HepG2 (cell line): ENCODE results near the gene HES6. TPM values are rescaled to one million over a fixed set of nuclear protein-coding genes. Genes with fewer than 3 reads are reported as not detected.
A peak's percentile ranks its signal among the peaks of the same experiment; 100 is the strongest.

Experiments used
- ATAC-seq: fragments of 200-7000 bp; cut with Tn5 transposase; 3 replicates; pipeline ENCODE4 v1.9.1; 2020; ENCODE audit warnings: mild to moderate bottlenecking, moderate library complexity
- BruUV-seq: library from RNA; stranded (reverse); fragments of 400-500 nt; replicated peaks from 2 replicates; lab custom pipeline; 2021; lab: Mats Ljungman, UMichigan
- CTCF ChIA-PET: fragments of 300-600 bp; formaldehyde crosslinking; extraction: SDS; loops from one replicate; lab custom pipeline; 2021; ENCODE audit warnings: low total read pairs, inconsistent platforms, low intra/inter-chr PET ratio; lab: Yijun Ruan, JAX
- POLR2A ChIA-PET: fragments of 350-600 bp; sonication (Branson Sonifier 250); formaldehyde crosslinking; loops from one replicate; lab custom pipeline; 2020; ENCODE audit warnings: antibody characterized with exemption, inconsistent platforms; lab: Yijun Ruan, JAX
- DNase-seq: peaks from one replicate; pipeline ENCODE4 v3.0.0-alpha.2; 2015; ENCODE audit warnings: low spot score
- FAIRE-seq: peaks from 3 replicates; lab custom pipeline; 2011; peaks lifted over from hg19 to GRCh38; lab: Jason Lieb, UNC
- H2AFZ ChIP-seq: one replicate; pipeline ENCODE4 v1.6.1; 2011; ENCODE audit warnings: low read length, inconsistent platforms
- H3K27ac ChIP-seq: fragments of 300-600 bp; 3 replicates; pipeline ENCODE4 v1.8.0; 2011; ENCODE audit warnings: mixed run types, mild to moderate bottlenecking, mixed read lengths, low read length, inconsistent platforms; ENCODE audit not compliant: insufficient read depth; ENCODE audit errors: extremely low read length
- H3K27me3 ChIP-seq, 2 experiments: fragments of 200-600 bp in 1 of 2; 2 replicates in 1 of 2; 3 replicates in 1 of 2; pipeline versions ENCODE4 v1.6.0 to v1.8.0; 2011; ENCODE audit warnings: low read length in 2 of 2, mild to moderate bottlenecking in 2 of 2, moderate library complexity in 2 of 2, inconsistent platforms in 1 of 2; ENCODE audit not compliant: insufficient read depth in 2 of 2, control insufficient read depth in 1 of 2
- H3K36me3 ChIP-seq, 2 experiments: fragments of 200-600 bp in 1 of 2; replicated peaks in 1 of 2; 2 replicates in 1 of 2; 3 replicates in 1 of 2; pipeline versions ENCODE4 v1.5.1 to v1.8.0; 2011; ENCODE audit warnings: low read length in 2 of 2, inconsistent platforms in 1 of 2; ENCODE audit not compliant: insufficient read depth in 2 of 2, control insufficient read depth in 1 of 2
- H3K4me1 ChIP-seq: 2 replicates; pipeline ENCODE4 v1.5.1; 2012; ENCODE audit warnings: low read length, inconsistent platforms; ENCODE audit not compliant: insufficient read depth
- H3K4me2 ChIP-seq: 2 replicates; pipeline ENCODE4 v1.6.0; 2011; ENCODE audit warnings: low read depth, low read length, inconsistent platforms
- H3K4me3 ChIP-seq, 3 experiments: fragments of 200-600 bp in 1 of 3; sonication (generic), shearing (Covaris generic) in 1 of 3; replicated peaks in 1 of 3; 2 replicates each; pipeline ENCODE4 v1.5.1; 2011 to 2016; ENCODE audit warnings: low read length in 3 of 3, inconsistent platforms in 2 of 3, low read depth in 2 of 3, mild to moderate bottlenecking in 2 of 3, control low read depth in 1 of 3, mixed read lengths in 1 of 3; ENCODE audit not compliant: insufficient read depth in 1 of 3
- H3K79me2 ChIP-seq: one replicate; pipeline ENCODE4 v1.6.1; 2011; ENCODE audit warnings: low read length, inconsistent platforms; ENCODE audit not compliant: insufficient read depth
- H3K9ac ChIP-seq: 2 replicates; pipeline ENCODE4 v1.6.0; 2011; ENCODE audit warnings: mild to moderate bottlenecking, low read depth, low read length, inconsistent platforms; ENCODE audit not compliant: insufficient read depth
- H3K9me3 ChIP-seq: 2 replicates; pipeline ENCODE4 v1.5.1; 2012; ENCODE audit warnings: mild to moderate bottlenecking, low read length
- H4K20me1 ChIP-seq: 2 replicates; pipeline ENCODE4 v1.6.0; 2011; ENCODE audit warnings: inconsistent platforms, mild to moderate bottlenecking, low read length, moderate library complexity; ENCODE audit not compliant: insufficient read depth
- E2F1 ChIP-seq: sonication (generic); formaldehyde crosslinking; IDR thresholded peaks from 2 replicates; pipeline ENCODE4 v1.5.0; 2020; ENCODE audit warnings: missing genetic modification reagents
- FOSL2 ChIP-seq: sonication (generic); formaldehyde crosslinking; IDR thresholded peaks from 2 replicates; pipeline ENCODE4 v1.4.0; 2020; ENCODE audit warnings: missing genetic modification reagents
- GATAD1 ChIP-seq: IDR thresholded peaks from 2 replicates; pipeline ENCODE4 v1.6.1; 2016; ENCODE audit warnings: missing genetic modification reagents, missing compliant biosample characterization
- KDM4B ChIP-seq: sonication (generic); formaldehyde crosslinking; IDR thresholded peaks from 2 replicates; pipeline ENCODE4 v1.4.0; 2020; ENCODE audit warnings: missing genetic modification reagents
- NONO ChIP-seq, 2 experiments: fragments of 450-650 bp in 1 of 2; sonication (generic) in 1 of 2; formaldehyde crosslinking in 1 of 2; IDR thresholded peaks in 1 of 2; conservative IDR thresholded peaks in 1 of 2; 2 replicates each; pipeline versions ENCODE4 v1.6.1 to v1.8.0; 2017 to 2022; ENCODE audit warnings: mild to moderate bottlenecking in 1 of 2, missing genetic modification reagents in 1 of 2, moderate library complexity in 1 of 2
- PRDM4 ChIP-seq: sonication (generic); formaldehyde crosslinking; IDR thresholded peaks from 2 replicates; pipeline ENCODE4 v1.9.0; 2021; ENCODE audit warnings: missing genetic modification reagents, borderline replicate concordance
- SP1 ChIP-seq, 2 experiments: fragments of 450-650 bp in 1 of 2; sonication (generic) in 1 of 2; formaldehyde crosslinking in 1 of 2; IDR thresholded peaks; 2 replicates each; pipeline versions ENCODE4 v1.4.0 to v1.6.1; 2016 to 2020; ENCODE audit warnings: missing genetic modification reagents in 1 of 2
- SUZ12 ChIP-seq: fragments of 150-350 bp; IDR thresholded peaks from 2 replicates; pipeline ENCODE4 v1.6.1; 2014; ENCODE audit warnings: low read depth, low read length
- ZFP36 ChIP-seq: fragments of 150-350 bp; IDR thresholded peaks from 2 replicates; pipeline ENCODE4 v1.6.1; 2018; ENCODE audit warnings: borderline replicate concordance, low read length, low read depth; ENCODE audit not compliant: partially characterized antibody
- ZFP82 ChIP-seq: sonication (generic); formaldehyde crosslinking; IDR thresholded peaks from 2 replicates; pipeline ENCODE4 v1.5.1; 2020; ENCODE audit warnings: mild to moderate bottlenecking, missing genetic modification reagents, borderline replicate concordance
- ZNF503 ChIP-seq: sonication (generic); formaldehyde crosslinking; IDR thresholded peaks from 2 replicates; pipeline ENCODE4 v1.4.0; 2020; ENCODE audit warnings: missing genetic modification reagents
- ZNF572 ChIP-seq: sonication (generic); formaldehyde crosslinking; IDR thresholded peaks from 2 replicates; pipeline ENCODE4 v1.5.1; 2020; ENCODE audit warnings: mild to moderate bottlenecking, missing genetic modification reagents
- ZNF768 ChIP-seq: sonication (generic); formaldehyde crosslinking; IDR thresholded peaks from 2 replicates; pipeline ENCODE4 v1.4.0; 2020; ENCODE audit warnings: missing genetic modification reagents
- WGBS: methylation state at CpG from one replicate; pipeline ENCODE4 v1.1.6; 2017; ENCODE audit warnings: low lambda C conversion rate; 5-methylcytosine and 5-hydroxymethylcytosine counted together
- in situ Hi-C: cut with HindIII; loops from 2 replicates; pipeline ENCODE4 v1.10.0; 2017; ENCODE audit warnings: low pct_unique_long_range_greater_than_20kb; ENCODE audit not compliant: extremely low pct_ligation_motif_present
- intact Hi-C: fragments of 100-400 bp; cut with micrococcal nuclease; formaldehyde crosslinking; loops from one replicate; pipeline ENCODE4 v1.10.0; 2022; ENCODE audit not compliant: unreplicated experiment
- polyA plus RNA-seq, 8 experiments: library from polyadenylated mRNA; depleted of rRNA in 3 of 8; stranded (reverse) in 7 of 8; unstranded in 1 of 8; fragments of >200 nt; fragmentation: Illumina TruSeq in 4 of 8; extraction: Trizol in 4 of 8; gene quantifications; 2 replicates each; pipeline versions ENCODE4 v1.2.1 to v1.2.3, GENCODE V29; 2011 to 2016; ENCODE audit warnings: low read depth in 4 of 8, missing spikeins in 1 of 8, mixed read lengths in 1 of 8; ENCODE audit not compliant: insufficient read depth in 1 of 8
- total RNA-seq, 5 experiments: library from RNA; depleted of rRNA; stranded (reverse); fragments of >200 nt; fragmentation: Illumina TruSeq; extraction: Trizol; gene quantifications; 2 replicates each; pipeline ENCODE4 v1.2.3, GENCODE V29; 2016; ENCODE audit warnings: low read depth in 1 of 5

HES6 gene
- total and polyA plus RNA-seq, 2 of the 13 experiments (the other 11 are each of a cell fraction or from before 2014, with no cell fraction given), result 19.5 to 82.8 TPM

GRCh38 chr2:238231809-238232208, 8.0 kb downstream of the HES6 start:
- Histone ChIP-seq H3K9me3 (no peaks in the 10 kb centered on the region), H3K27me3 (peaks cover 6 to 39% of the 10 kb centered on the region in 2 experiments), H2AFZ (no peak overlapping the region), H4K20me1 (no peaks in the 10 kb centered on the region), H3K4me2 (no peak overlapping the region), H3K4me3 (no peak overlapping the region), H3K79me2 (no peaks in the 10 kb centered on the region), H3K9ac (no peak overlapping the region), H3K4me1 (no peaks in the 10 kb centered on the region), H3K27ac (no peak overlapping the region), H3K36me3 (no peaks in the 10 kb centered on the region)
- ATAC-seq (no peak), DNase-seq (no peak), FAIRE-seq (no peak)
- intact Hi-C loops (no loop called here), in situ Hi-C loops (no loop called here)
- TF ChIP-seq E2F1 (CRISPR knock-in tag) (no peak), ZNF572 (CRISPR knock-in tag) (no peak), GATAD1 (CRISPR knock-in tag) (no peak)
- ChIA-PET POLR2A (no interaction called here), CTCF (no interaction called here)
- WGBS, result 68% methylated on average over 21 of the region's 21 CpGs
- BruUV-seq, result no TSS peak

GRCh38 chr2:238231251-238231793, 8.5 kb downstream of the HES6 start:
- BruUV-seq, result no TSS peak
- no peak overlapping the region for H2AFZ ChIP-seq
- TF ChIP-seq SP1 (IDR thresholded peaks at IDR 0.05) (no peak), SP1 (CRISPR knock-in tag; IDR thresholded peaks at IDR 0.05) (peak; percentile 46; the same call in 1 of the 2 replicates), PRDM4 (no peak), SUZ12 (peak; percentile 20; the same call in 1 of the 2 replicates), ZFP36 (no peak), ZFP82 (no peak), ZNF503 (CRISPR knock-in tag) (no peak), ZNF768 (CRISPR knock-in tag) (no peak), NONO (IDR thresholded peaks at IDR 0.05) (no peak), NONO (CRISPR knock-in tag; conservative IDR thresholded peaks at IDR 0.05) (no peak), FOSL2 (CRISPR knock-in tag) (no peak), KDM4B (CRISPR knock-in tag) (no peak)

More at GRCh38 chr2:238231251-238231793, 8.5 kb downstream of the HES6 start:
- DNase-seq (no peak), ATAC-seq (no peak), FAIRE-seq (no peak)
- H3K9ac ChIP-seq, result no peak overlapping the region
- peaks cover under 1% of the 10 kb centered on the region; the same call in 1 of the 2 replicates for H3K4me1 ChIP-seq
- no peaks in the 10 kb centered on the region for H3K36me3 ChIP-seq
- H3K27me3 ChIP-seq, result peaks cover 9 to 44% of the 10 kb centered on the region in 2 experiments
- 74% methylated on average over 46 of the region's 46 CpGs for WGBS
- H3K4me3 ChIP-seq, result no peak overlapping the region
- H3K9me3 ChIP-seq, result no peaks in the 10 kb centered on the region
- H3K79me2 ChIP-seq, result no peaks in the 10 kb centered on the region
- no peaks in the 10 kb centered on the region for H4K20me1 ChIP-seq
- in situ Hi-C loops (no loop called here), intact Hi-C loops (no loop called here)
- no peak overlapping the region for H3K4me2 ChIP-seq
- ChIA-PET POLR2A (no interaction called here), CTCF (no interaction called here)
- H3K27ac ChIP-seq, result no peak overlapping the region
